ENCODE measurements around the gene DOCK2. TPM values are rescaled to one million over a fixed set of nuclear protein-coding genes. Genes with fewer than 3 reads are reported as not detected.

DOCK2 gene
- total and polyA plus RNA-seq, 2 donors (not counting 1 experiment from before 2014, with no cell fraction given), result 1.1 to 8.9 TPM

DNA sequence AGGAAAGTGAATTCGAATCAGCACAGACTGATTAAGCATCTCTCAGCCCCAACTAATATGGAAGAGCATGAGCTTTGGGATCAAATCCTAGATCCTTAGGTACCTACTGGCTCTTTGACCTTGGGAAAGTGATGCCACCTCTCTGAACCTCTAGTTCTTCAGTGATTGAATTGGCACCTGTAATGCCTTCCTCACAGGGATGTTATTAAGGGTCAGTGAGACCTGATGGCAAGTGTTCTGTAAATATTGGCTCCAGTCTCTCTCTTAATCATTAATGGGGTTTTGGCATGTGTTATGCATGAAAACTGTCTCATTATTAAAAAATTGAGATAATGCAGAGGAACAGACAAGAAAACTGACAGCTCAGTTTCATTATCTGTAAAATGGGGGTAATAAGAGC lies 227.4 kb downstream of the DOCK2 start:
- H3K4me2 ChIP-seq (ENCODE audit: extremely low read depth, insufficient read depth, low read length), result no peak overlapping the region
- no peaks in the 10 kb centered on the region for H3K79me2 ChIP-seq (ENCODE audit: control insufficient read depth, insufficient read depth, low read length)

DNA sequence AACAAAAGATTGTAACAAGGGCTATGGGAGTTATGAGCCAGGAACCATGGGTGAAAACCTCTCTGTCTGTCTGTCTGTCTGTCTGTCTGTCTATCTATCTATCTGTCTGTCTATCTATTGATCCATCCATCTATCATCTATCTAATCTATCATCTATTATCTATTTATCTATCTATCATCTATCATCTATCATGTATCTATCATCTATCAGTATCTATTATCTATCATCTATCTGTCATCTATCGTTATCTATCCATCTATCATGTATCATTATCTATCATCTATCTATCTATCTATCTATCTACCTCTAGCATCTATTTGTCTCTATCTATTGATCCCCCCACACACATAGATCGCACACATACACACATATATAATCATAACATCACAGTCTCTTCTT lies 230.3 kb downstream of the DOCK2 start:
- Histone ChIP-seq H3K79me2 (ENCODE audit: control insufficient read depth, insufficient read depth, low read length) (no peaks in the 10 kb centered on the region), H3K36me3 (ENCODE audit: control insufficient read depth, insufficient read depth, low read length) (peaks cover 2% of the 10 kb centered on the region), H3K27ac (ENCODE audit: insufficient read depth, low read length) (no peak overlapping the region), H3K4me2 (ENCODE audit: extremely low read depth, insufficient read depth, low read length) (no peak overlapping the region), H3K9me3 (ENCODE audit: control insufficient read depth, insufficient read depth, low read depth, low read length) (no peaks in the 10 kb centered on the region), H4K20me1 (ENCODE audit: control insufficient read depth, extremely low read depth, insufficient read depth, low read length) (no peaks in the 10 kb centered on the region), H3K9ac (ENCODE audit: insufficient read depth, low read length) (no peak overlapping the region), H3K27me3 (ENCODE audit: control insufficient read depth, insufficient read depth, low read length) (no peaks in the 10 kb centered on the region), H3K4me3 (replicated peaks in 1 of 4; ENCODE audit: control extremely low read depth in 1 of 4, insufficient read depth in 1 of 4, low read depth in 3 of 4, low read length in 4 of 4) (no peak overlapping the region), H3K4me1 (ENCODE audit: control insufficient read depth, extremely low read depth, insufficient read depth, low read length) (no peaks in the 10 kb centered on the region), H2AFZ (ENCODE audit: low read length) (no peak overlapping the region)
- no peak for TF ChIP-seq CTCF (conservative IDR thresholded peaks at IDR 0.05 in 1 of 2, IDR thresholded peaks at IDR 0.05 in 1 of 2; ENCODE audit: low read depth in 1 of 2, low read length in 2 of 2)
- TF ChIP-seq EZH2 (IDR thresholded peaks at IDR 0.05; ENCODE audit: low read length, missing control alignments), result no peak
- no peak for DNase-seq (ENCODE audit: low read depth in 2 of 2)

More for the DNA sequence above, 227.4 kb downstream of the DOCK2 start:
- TF ChIP-seq CTCF (conservative IDR thresholded peaks at IDR 0.05 in 1 of 2, IDR thresholded peaks at IDR 0.05 in 1 of 2; ENCODE audit: low read depth in 1 of 2, low read length in 2 of 2) (no peak), EZH2 (IDR thresholded peaks at IDR 0.05; ENCODE audit: low read length, missing control alignments) (no peak)
- Histone ChIP-seq H3K4me1 (ENCODE audit: control insufficient read depth, extremely low read depth, insufficient read depth, low read length) (no peaks in the 10 kb centered on the region), H3K27ac (ENCODE audit: insufficient read depth, low read length) (no peak overlapping the region), H3K9me3 (ENCODE audit: control insufficient read depth, insufficient read depth, low read depth, low read length) (no peaks in the 10 kb centered on the region), H3K36me3 (ENCODE audit: control insufficient read depth, insufficient read depth, low read length) (peaks cover 2% of the 10 kb centered on the region), H4K20me1 (ENCODE audit: control insufficient read depth, extremely low read depth, insufficient read depth, low read length) (no peaks in the 10 kb centered on the region), H3K4me3 (replicated peaks in 1 of 4; ENCODE audit: control extremely low read depth in 1 of 4, insufficient read depth in 1 of 4, low read depth in 3 of 4, low read length in 4 of 4) (no peak overlapping the region), H3K27me3 (ENCODE audit: control insufficient read depth, insufficient read depth, low read length) (no peaks in the 10 kb centered on the region), H3K9ac (ENCODE audit: insufficient read depth, low read length) (no peak overlapping the region), H2AFZ (ENCODE audit: low read length) (no peak overlapping the region)
- DNase-seq (ENCODE audit: low read depth in 2 of 2), result no peak

DNA sequence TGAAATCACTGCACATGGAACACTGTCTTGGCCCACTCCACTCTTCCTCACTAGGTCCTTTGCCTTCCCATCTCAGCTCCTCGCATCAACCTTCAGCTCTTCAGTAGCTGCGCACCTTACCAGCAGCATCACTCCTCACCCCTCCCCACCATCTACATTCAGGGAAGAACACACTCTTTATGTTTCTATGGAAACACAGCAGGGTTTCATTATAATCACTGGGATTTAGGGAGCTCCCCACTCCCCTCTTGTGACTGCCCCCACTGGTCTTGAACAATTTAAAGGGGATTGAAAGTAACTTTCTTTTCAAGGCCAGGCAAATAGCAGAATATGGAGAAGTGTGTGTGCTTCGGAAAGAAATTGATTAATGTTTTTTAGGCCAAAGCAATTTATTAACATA lies 232.0 kb downstream of the DOCK2 start:
- Histone ChIP-seq H3K27ac (ENCODE audit: insufficient read depth, low read length) (no peak overlapping the region), H3K79me2 (ENCODE audit: control insufficient read depth, insufficient read depth, low read length) (no peaks in the 10 kb centered on the region), H3K36me3 (ENCODE audit: control insufficient read depth, insufficient read depth, low read length) (peaks cover under 1% of the 10 kb centered on the region), H4K20me1 (ENCODE audit: control insufficient read depth, extremely low read depth, insufficient read depth, low read length) (no peaks in the 10 kb centered on the region), H3K27me3 (ENCODE audit: control insufficient read depth, insufficient read depth, low read length) (no peaks in the 10 kb centered on the region), H3K4me2 (ENCODE audit: extremely low read depth, insufficient read depth, low read length) (no peak overlapping the region), H2AFZ (ENCODE audit: low read length) (no peak overlapping the region), H3K4me1 (ENCODE audit: control insufficient read depth, extremely low read depth, insufficient read depth, low read length) (no peaks in the 10 kb centered on the region), H3K9me3 (ENCODE audit: control insufficient read depth, insufficient read depth, low read depth, low read length) (no peaks in the 10 kb centered on the region), H3K9ac (ENCODE audit: insufficient read depth, low read length) (no peak overlapping the region), H3K4me3 (replicated peaks in 1 of 4; ENCODE audit: control extremely low read depth in 1 of 4, insufficient read depth in 1 of 4, low read depth in 3 of 4, low read length in 4 of 4) (no peak overlapping the region)
- no peak for DNase-seq (ENCODE audit: low read depth in 2 of 2)
- no peak for TF ChIP-seq CTCF (conservative IDR thresholded peaks at IDR 0.05 in 1 of 2, IDR thresholded peaks at IDR 0.05 in 1 of 2; ENCODE audit: low read depth in 1 of 2, low read length in 2 of 2)
- no peak for TF ChIP-seq EZH2 (IDR thresholded peaks at IDR 0.05; ENCODE audit: low read length, missing control alignments)

All from fibroblast of lung (primary cell).